Measurements from ENCODE around the gene TPT1. TPM values are rescaled to one million over a fixed set of nuclear protein-coding genes. Genes with fewer than 3 reads are reported as not detected.

The TPT1 gene
- total RNA-seq, 1 donor from 2014 or later = 2,987 TPM

- no peaks in the 10 kb centered on the region for H3K36me3 Mint-ChIP-seq (ENCODE audit: low read depth)
- H3K27ac Mint-ChIP-seq (ENCODE audit: unreplicated experiment) = no peak overlapping the region
- DNase-seq (ENCODE audit: low spot score) = no peak
- no peak for TF ChIP-seq CTCF (IDR thresholded peaks at IDR 0.05)
- no peaks in the 10 kb centered on the region for H3K9me3 Mint-ChIP-seq (ENCODE audit: low read depth)
- no peak overlapping the region for H3K4me3 Mint-ChIP-seq (ENCODE audit: unreplicated experiment)
- H3K27me3 Mint-ChIP-seq (ENCODE audit: low read depth) = no peaks in the 10 kb centered on the region
- H3K4me1 Mint-ChIP-seq (ENCODE audit: low read depth) = no peaks in the 10 kb centered on the region
Observed at GRCh38 chr13:45303866-45304265, 37.1 kb downstream of the TPT1 start.

- Mint-ChIP-seq H3K9me3 (ENCODE audit: low read depth) (no peaks in the 10 kb centered on the region), H3K4me3 (ENCODE audit: unreplicated experiment) (no peak overlapping the region), H3K4me1 (ENCODE audit: low read depth) (no peaks in the 10 kb centered on the region), H3K27ac (ENCODE audit: unreplicated experiment) (no peak overlapping the region), H3K27me3 (ENCODE audit: low read depth) (no peaks in the 10 kb centered on the region), H3K36me3 (ENCODE audit: low read depth) (no peaks in the 10 kb centered on the region)
- no peak for TF ChIP-seq CTCF (IDR thresholded peaks at IDR 0.05)
- no peak for DNase-seq (ENCODE audit: low spot score)
Observed at GRCh38 chr13:45303026-45303425, 38.0 kb downstream of the TPT1 start.

- Mint-ChIP-seq H3K27ac (ENCODE audit: unreplicated experiment) (no peak overlapping the region), H3K4me3 (ENCODE audit: unreplicated experiment) (no peak overlapping the region), H3K36me3 (ENCODE audit: low read depth) (no peaks in the 10 kb centered on the region), H3K4me1 (ENCODE audit: low read depth) (no peaks in the 10 kb centered on the region), H3K27me3 (ENCODE audit: low read depth) (no peaks in the 10 kb centered on the region), H3K9me3 (ENCODE audit: low read depth) (no peaks in the 10 kb centered on the region)
- no peak for DNase-seq (ENCODE audit: low spot score)
- TF ChIP-seq CTCF (IDR thresholded peaks at IDR 0.05) = no peak
Observed at GRCh38 chr13:45302507-45302906, 38.5 kb downstream of the TPT1 start.

- Mint-ChIP-seq H3K27ac (ENCODE audit: unreplicated experiment) (no peak overlapping the region), H3K9me3 (ENCODE audit: low read depth) (no peaks in the 10 kb centered on the region), H3K4me1 (ENCODE audit: low read depth) (peaks cover under 1% of the 10 kb centered on the region), H3K27me3 (ENCODE audit: low read depth) (no peaks in the 10 kb centered on the region), H3K36me3 (ENCODE audit: low read depth) (no peaks in the 10 kb centered on the region), H3K4me3 (ENCODE audit: unreplicated experiment) (no peak overlapping the region)
- no peak for DNase-seq (ENCODE audit: low spot score)
- TF ChIP-seq CTCF (IDR thresholded peaks at IDR 0.05) = no peak
Observed at GRCh38 chr13:45301263-45301662, 39.7 kb downstream of the TPT1 start.

GRCh38 chr13:45300190-45300985 is 40.6 kb downstream of the TPT1 start:
- Mint-ChIP-seq H3K27ac (ENCODE audit: unreplicated experiment) (no peak overlapping the region), H3K27me3 (ENCODE audit: low read depth) (no peaks in the 10 kb centered on the region), H3K4me3 (ENCODE audit: unreplicated experiment) (no peak overlapping the region), H3K4me1 (ENCODE audit: low read depth) (peaks cover 8% of the 10 kb centered on the region), H3K9me3 (ENCODE audit: low read depth) (no peaks in the 10 kb centered on the region), H3K36me3 (ENCODE audit: low read depth) (no peaks in the 10 kb centered on the region)
- no peak for DNase-seq (ENCODE audit: low spot score)
- no peak for TF ChIP-seq CTCF (IDR thresholded peaks at IDR 0.05)

All from chondrocyte (in vitro differentiated cells).